GM18499 (cell line): ENCODE measurements around the gene RAI1.

Source experiments
- ATAC-seq: cut with Tn5 transposase; IDR thresholded peaks from one replicate; pipeline ENCODE4 v1.9.1; 2021; ENCODE audit warnings: moderate number of reproducible peaks; ENCODE audit not compliant: insufficient read depth, unreplicated experiment

Gene RAI1

GRCh38 chr17:17745476-17746455 is 64.5 kb downstream of the RAI1 start:
- ATAC-seq: no peak

GRCh38 chr17:17748179-17748578 is 66.9 kb downstream of the RAI1 start:
- ATAC-seq: no peak

GRCh38 chr17:17748604-17749003 is 67.3 kb downstream of the RAI1 start:
- no peak for ATAC-seq

GRCh38 chr17:17749025-17749772 is 67.9 kb downstream of the RAI1 start:
- ATAC-seq: no peak

- ATAC-seq: no peak
Measured at GRCh38 chr17:17749921-17750320, 68.7 kb downstream of the RAI1 start.

GRCh38 chr17:17750881-17751280 is 69.6 kb downstream of the RAI1 start:
- no peak for ATAC-seq

- no peak for ATAC-seq
Measured at GRCh38 chr17:17751489-17752088, 70.3 kb downstream of the RAI1 start.

- ATAC-seq: no peak
Measured at GRCh38 chr17:17752089-17752820, 71.0 kb downstream of the RAI1 start.

- ATAC-seq: no peak
Measured at GRCh38 chr17:17752821-17753321, 71.6 kb downstream of the RAI1 start.

GRCh38 chr17:17754719-17755686 is 73.7 kb downstream of the RAI1 start:
- ATAC-seq: no peak

- no peak for ATAC-seq
Measured at GRCh38 chr17:17755715-17756114, 74.5 kb downstream of the RAI1 start.

GRCh38 chr17:17757391-17757791 is 76.1 kb downstream of the RAI1 start:
- no peak for ATAC-seq

- ATAC-seq: no peak
Measured at GRCh38 chr17:17757956-17758845, 76.9 kb downstream of the RAI1 start.

- ATAC-seq: no peak
Measured at GRCh38 chr17:17758941-17759563, 77.8 kb downstream of the RAI1 start.

GRCh38 chr17:17760350-17760749 is 79.1 kb downstream of the RAI1 start:
- ATAC-seq: no peak

GRCh38 chr17:17760872-17761550 is 79.8 kb downstream of the RAI1 start:
- ATAC-seq: no peak
